HG03159 (cell line): ENCODE measurements around the gene OR10AD1.
"Not testable (repeated sequence)": the region's sequence is repeated elsewhere in the genome, so short reads cannot be mapped to it uniquely, and the experiment has no call there.

ENCODE experiments used
- ATAC-seq: cut with Tn5 transposase; IDR thresholded peaks from one replicate; pipeline ENCODE4 v1.9.1; 2021; ENCODE audit warnings: mild to moderate bottlenecking, moderate library complexity; ENCODE audit not compliant: unreplicated experiment

Gene OR10AD1

GRCh38 chr12:48203192-48203591, at the start of gene OR10AD1:
Gene OR10AD1 (minus strand): TSS chr12:48203292. CDS start chr12:48203292, 0 bp downstream.
- no peak for ATAC-seq

- ATAC-seq, result no peak
Observed at GRCh38 chr12:48247181-48247966, 44.3 kb upstream of the OR10AD1 start.

GRCh38 chr12:48237162-48237561, 34.1 kb upstream of the OR10AD1 start:
- no peak for ATAC-seq

GRCh38 chr12:48235796-48236333, 32.8 kb upstream of the OR10AD1 start:
- ATAC-seq, result no peak

- not testable (repeated sequence) for ATAC-seq
Observed at GRCh38 chr12:48231169-48231958, 28.3 kb upstream of the OR10AD1 start.

- not testable (repeated sequence) for ATAC-seq
Observed at GRCh38 chr12:48224533-48224932, 21.4 kb upstream of the OR10AD1 start.

GRCh38 chr12:48221645-48222044, 18.6 kb upstream of the OR10AD1 start:
- ATAC-seq, result no peak

GRCh38 chr12:48220701-48221100, 17.6 kb upstream of the OR10AD1 start:
- ATAC-seq, result no peak

- no peak for ATAC-seq
Observed at GRCh38 chr12:48219631-48220030, 16.5 kb upstream of the OR10AD1 start.

- ATAC-seq, result no peak
Observed at GRCh38 chr12:48216785-48217184, 13.7 kb upstream of the OR10AD1 start.

- ATAC-seq, result not testable (repeated sequence)
Observed at GRCh38 chr12:48209495-48209894, 6.4 kb upstream of the OR10AD1 start.

- no peak for ATAC-seq
Observed at GRCh38 chr12:48202766-48203165, 326 bp downstream of the OR10AD1 start.

GRCh38 chr12:48201516-48201915, 1.6 kb downstream of the OR10AD1 start:
- ATAC-seq, result no peak

- no peak for ATAC-seq
Observed at GRCh38 chr12:48201091-48201490, 2.0 kb downstream of the OR10AD1 start.

- no peak for ATAC-seq
Observed at GRCh38 chr12:48199774-48200221, 3.3 kb downstream of the OR10AD1 start.

- ATAC-seq, result no peak
Observed at GRCh38 chr12:48198985-48199384, 4.1 kb downstream of the OR10AD1 start.

- peak; percentile 8 for ATAC-seq
Observed at GRCh38 chr12:48198672-48198971, 4.5 kb downstream of the OR10AD1 start.

- peak; percentile 100 for ATAC-seq
Observed at GRCh38 chr12:48197971-48198671, 5.0 kb downstream of the OR10AD1 start.

GRCh38 chr12:48197549-48197970, 5.5 kb downstream of the OR10AD1 start:
- peak; percentile 31 for ATAC-seq

GRCh38 chr12:48194799-48195201, 8.3 kb downstream of the OR10AD1 start:
- no peak for ATAC-seq

- no peak for ATAC-seq
Observed at GRCh38 chr12:48193623-48194022, 9.5 kb downstream of the OR10AD1 start.
